ENCODE measurements around the gene OLFML2A. TPM values are rescaled to one million over a fixed set of nuclear protein-coding genes. Genes with fewer than 3 reads are reported as not detected.

OLFML2A gene
- total and polyA plus RNA-seq, 2 of the 13 experiments (the other 11 are each of a cell fraction or from before 2014, with no cell fraction given): 0.01 to 0.02 TPM

DNA sequence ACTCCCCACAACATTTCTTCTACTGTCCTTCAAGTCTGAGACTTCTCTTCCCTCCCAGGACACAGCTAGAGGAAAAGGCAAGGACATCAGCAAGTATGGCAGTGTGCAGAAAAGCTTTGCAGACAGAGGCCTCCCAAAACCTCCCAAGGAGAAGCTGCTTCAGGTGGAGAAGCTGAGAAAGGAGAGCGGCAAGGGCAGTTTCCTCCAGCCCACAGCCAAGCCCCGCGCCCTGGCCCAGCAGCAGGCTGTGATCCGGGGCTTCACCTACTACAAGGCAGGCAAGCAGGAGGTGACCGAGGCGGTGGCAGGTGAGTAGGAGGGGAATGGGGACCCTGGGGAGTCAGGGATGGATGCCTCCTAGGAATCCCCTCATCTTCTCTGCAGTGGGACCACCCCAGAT, 24.4 kb downstream of the OLFML2A start (continued):
- TF ChIP-seq, protein P1, sequence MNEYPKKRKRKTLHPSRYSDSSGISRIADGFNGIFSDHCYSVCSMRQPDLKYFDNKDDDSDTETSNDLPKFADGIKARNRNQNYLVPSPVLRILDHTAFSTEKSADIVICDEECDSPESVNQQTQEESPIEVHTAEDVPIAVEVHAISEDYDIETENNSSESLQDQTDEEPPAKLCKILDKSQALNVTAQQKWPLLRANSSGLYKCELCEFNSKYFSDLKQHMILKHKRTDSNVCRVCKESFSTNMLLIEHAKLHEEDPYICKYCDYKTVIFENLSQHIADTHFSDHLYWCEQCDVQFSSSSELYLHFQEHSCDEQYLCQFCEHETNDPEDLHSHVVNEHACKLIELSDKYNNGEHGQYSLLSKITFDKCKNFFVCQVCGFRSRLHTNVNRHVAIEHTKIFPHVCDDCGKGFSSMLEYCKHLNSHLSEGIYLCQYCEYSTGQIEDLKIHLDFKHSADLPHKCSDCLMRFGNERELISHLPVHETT (CRISPR knock-in tag; conservative IDR thresholded peaks at IDR 0.05): no peak
- TF ChIP-seq MEIS1 (CRISPR knock-in tag; IDR thresholded peaks at IDR 0.05; ENCODE audit: borderline replicate concordance) (no peak), FOXA3 (CRISPR knock-in tag; IDR thresholded peaks at IDR 0.05) (no peak), CCAR2 (optimal IDR thresholded peaks at IDR 0.05; ENCODE audit: low read depth, low read length) (no peak), ZNF790 (CRISPR knock-in tag; IDR thresholded peaks at IDR 0.05; ENCODE audit: borderline replicate concordance) (no peak), ZBTB20 (CRISPR knock-in tag; IDR thresholded peaks at IDR 0.05; ENCODE audit: borderline replicate concordance, low read depth) (no peak), KAT7 (CRISPR knock-in tag; IDR thresholded peaks at IDR 0.05; ENCODE audit: borderline replicate concordance) (no peak)
- TF ChIP-seq, protein P2, sequence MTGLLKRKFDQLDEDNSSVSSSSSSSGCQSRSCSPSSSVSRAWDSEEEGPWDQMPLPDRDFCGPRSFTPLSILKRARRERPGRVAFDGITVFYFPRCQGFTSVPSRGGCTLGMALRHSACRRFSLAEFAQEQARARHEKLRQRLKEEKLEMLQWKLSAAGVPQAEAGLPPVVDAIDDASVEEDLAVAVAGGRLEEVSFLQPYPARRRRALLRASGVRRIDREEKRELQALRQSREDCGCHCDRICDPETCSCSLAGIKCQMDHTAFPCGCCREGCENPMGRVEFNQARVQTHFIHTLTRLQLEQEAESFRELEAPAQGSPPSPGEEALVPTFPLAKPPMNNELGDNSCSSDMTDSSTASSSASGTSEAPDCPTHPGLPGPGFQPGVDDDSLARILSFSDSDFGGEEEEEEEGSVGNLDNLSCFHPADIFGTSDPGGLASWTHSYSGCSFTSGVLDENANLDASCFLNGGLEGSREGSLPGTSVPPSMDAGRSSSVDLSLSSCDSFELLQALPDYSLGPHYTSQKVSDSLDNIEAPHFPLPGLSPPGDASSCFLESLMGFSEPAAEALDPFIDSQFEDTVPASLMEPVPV (CRISPR knock-in tag; IDR thresholded peaks at IDR 0.05): no peak
- TF ChIP-seq, protein P3, sequence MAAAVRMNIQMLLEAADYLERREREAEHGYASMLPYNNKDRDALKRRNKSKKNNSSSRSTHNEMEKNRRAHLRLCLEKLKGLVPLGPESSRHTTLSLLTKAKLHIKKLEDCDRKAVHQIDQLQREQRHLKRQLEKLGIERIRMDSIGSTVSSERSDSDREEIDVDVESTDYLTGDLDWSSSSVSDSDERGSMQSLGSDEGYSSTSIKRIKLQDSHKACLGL (CRISPR knock-in tag; IDR thresholded peaks at IDR 0.05): no peak
- TF ChIP-seq, protein P4, sequence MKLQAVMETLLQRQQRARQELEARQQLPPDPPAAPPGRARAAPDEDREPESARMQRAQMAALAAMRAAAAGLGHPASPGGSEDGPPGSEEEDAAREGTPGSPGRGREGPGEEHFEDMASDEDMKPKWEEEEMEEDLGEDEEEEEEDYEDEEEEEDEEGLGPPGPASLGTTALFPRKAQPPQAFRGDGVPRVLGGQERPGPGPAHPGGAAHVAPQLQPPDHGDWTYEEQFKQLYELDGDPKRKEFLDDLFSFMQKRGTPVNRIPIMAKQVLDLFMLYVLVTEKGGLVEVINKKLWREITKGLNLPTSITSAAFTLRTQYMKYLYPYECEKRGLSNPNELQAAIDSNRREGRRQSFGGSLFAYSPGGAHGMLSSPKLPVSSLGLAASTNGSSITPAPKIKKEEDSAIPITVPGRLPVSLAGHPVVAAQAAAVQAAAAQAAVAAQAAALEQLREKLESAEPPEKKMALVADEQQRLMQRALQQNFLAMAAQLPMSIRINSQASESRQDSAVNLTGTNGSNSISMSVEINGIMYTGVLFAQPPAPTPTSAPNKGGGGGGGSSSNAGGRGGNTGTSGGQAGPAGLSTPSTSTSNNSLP (IDR thresholded peaks at IDR 0.05; ENCODE audit: low read depth, low read length): no peak

All from HepG2 (cell line).